Measurements from ENCODE around the gene SPART.
"Not testable (repeated sequence)": the region's sequence is repeated elsewhere in the genome, so short reads cannot be mapped to it uniquely, and the experiment has no call there.

Gene SPART

DNA sequence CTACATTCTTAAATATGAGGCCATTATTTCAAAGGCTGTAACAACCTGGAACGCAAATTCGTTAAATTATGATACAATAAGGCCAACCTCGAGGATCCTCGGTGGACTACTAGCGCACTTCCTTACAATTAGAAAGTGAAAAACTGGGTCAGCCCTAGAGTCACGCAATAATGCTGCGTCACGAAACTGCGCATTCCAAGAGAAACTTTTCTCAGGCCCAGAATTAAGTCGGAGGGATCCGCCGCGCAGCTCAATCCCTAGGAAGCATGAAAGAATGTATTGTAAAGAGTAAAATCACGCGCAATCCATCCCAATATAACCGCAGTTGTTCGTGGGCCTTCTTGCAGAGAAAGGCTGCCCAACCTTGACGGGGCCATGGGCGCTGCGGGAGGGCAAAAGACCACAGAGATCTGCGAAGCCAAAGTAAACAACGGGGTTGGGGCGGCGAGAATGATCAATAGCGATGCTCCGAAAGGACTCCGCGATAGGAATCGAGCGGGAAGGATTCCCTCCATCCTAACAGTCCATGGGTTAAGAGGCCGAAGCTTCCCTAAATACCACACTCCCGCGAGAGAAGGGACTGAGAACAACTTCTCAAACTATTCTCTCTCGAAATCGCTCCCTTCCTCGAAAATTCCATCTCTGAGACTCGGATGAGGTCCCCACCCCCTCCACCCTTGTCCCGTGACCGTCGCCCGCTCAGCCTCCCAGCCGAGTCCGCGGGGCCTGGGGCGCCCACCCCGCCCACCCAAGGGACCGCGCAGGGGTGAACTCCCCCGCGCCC lies 564 bp downstream of the SPART start:
- DNase-seq (ENCODE audit: low read depth in 1 of 2, low spot score in 1 of 2) = peak in 1 of 2 experiments; percentile 22
- in situ Hi-C loops (cut with HindIII; ENCODE audit: low pct_unique_long_range_greater_than_20kb, low sequenced_read_pairs) = no loop called here
- no peak for TF ChIP-seq JUND (IDR thresholded peaks at IDR 0.05; ENCODE audit: low read depth)

- in situ Hi-C loops (cut with HindIII; ENCODE audit: low pct_unique_long_range_greater_than_20kb, low sequenced_read_pairs) = no loop called here
These were observed 1.2 kb downstream of the SPART start for GRCh38 chr13:36344886-36345437.

DNA sequence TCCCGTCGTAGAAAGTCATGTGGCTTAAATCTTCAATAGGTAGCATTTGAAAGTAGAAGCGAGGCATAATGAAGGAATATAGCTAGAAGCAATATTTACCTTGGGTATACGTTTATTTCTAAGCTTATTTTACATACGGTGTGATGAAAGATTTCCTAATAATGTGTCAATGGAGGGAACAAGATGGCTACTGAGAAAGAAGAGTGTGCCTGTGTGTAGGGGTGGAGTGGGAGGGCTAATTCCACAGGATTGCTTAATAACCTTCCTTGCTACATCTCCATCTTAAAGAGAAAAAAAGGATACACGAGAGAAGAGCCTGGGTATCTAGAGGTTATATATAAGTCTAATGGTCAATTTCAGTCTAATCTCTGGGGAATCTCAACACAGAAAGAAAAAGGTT lies 2.0 kb downstream of the SPART start:
- DNase-seq (ENCODE audit: low read depth in 1 of 2, low spot score in 1 of 2) = no peak
- in situ Hi-C loops (cut with HindIII; ENCODE audit: low pct_unique_long_range_greater_than_20kb, low sequenced_read_pairs) = no loop called here
- no peak for TF ChIP-seq JUND (IDR thresholded peaks at IDR 0.05; ENCODE audit: low read depth)

More at GRCh38 chr13:36344886-36345437, 1.2 kb downstream of the SPART start:
- DNase-seq (ENCODE audit: low read depth in 1 of 2, low spot score in 1 of 2) = no peak
- TF ChIP-seq JUND (IDR thresholded peaks at IDR 0.05; ENCODE audit: low read depth) = no peak

DNA sequence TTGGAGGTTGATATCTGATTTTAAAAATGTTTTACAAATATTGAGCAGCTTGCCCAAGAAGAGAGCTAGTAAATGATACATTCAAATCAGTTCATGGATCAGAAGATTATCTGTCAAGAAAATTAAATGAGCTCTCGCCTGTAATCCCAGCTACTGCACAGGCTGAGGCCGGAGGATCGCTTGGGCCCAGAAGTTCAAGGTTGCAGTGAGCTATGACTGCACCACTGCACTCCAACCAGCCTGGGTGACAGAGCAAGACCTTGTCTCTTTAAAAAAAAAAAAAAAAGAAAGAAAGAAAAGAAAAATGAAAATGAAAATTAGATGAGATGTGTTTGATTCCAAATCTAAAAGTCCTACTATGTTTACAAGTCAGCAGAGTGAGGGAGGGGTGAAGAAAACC lies 2.4 kb downstream of the SPART start:
- in situ Hi-C loops (cut with HindIII; ENCODE audit: low pct_unique_long_range_greater_than_20kb, low sequenced_read_pairs) = no loop called here
- TF ChIP-seq JUND (IDR thresholded peaks at IDR 0.05; ENCODE audit: low read depth) = no peak
- DNase-seq (ENCODE audit: low read depth in 1 of 2, low spot score in 1 of 2) = no peak

- in situ Hi-C loops (cut with HindIII; ENCODE audit: low pct_unique_long_range_greater_than_20kb, low sequenced_read_pairs) = no loop called here
- no peak for DNase-seq (ENCODE audit: low read depth in 1 of 2, low spot score in 1 of 2)
- no peak for TF ChIP-seq JUND (IDR thresholded peaks at IDR 0.05; ENCODE audit: low read depth)
These were observed 3.5 kb downstream of the SPART start for GRCh38 chr13:36342715-36343114.

- in situ Hi-C loops (cut with HindIII; ENCODE audit: low pct_unique_long_range_greater_than_20kb, low sequenced_read_pairs) = no loop called here
- no peak for TF ChIP-seq JUND (IDR thresholded peaks at IDR 0.05; ENCODE audit: low read depth)
- no peak for DNase-seq (ENCODE audit: low read depth in 1 of 2, low spot score in 1 of 2)
These were observed 4.5 kb downstream of the SPART start for GRCh38 chr13:36341718-36342117.

- TF ChIP-seq JUND (IDR thresholded peaks at IDR 0.05; ENCODE audit: low read depth) = no peak
- in situ Hi-C loops (cut with HindIII; ENCODE audit: low pct_unique_long_range_greater_than_20kb, low sequenced_read_pairs) = no loop called here
- no peak for DNase-seq (ENCODE audit: low read depth in 1 of 2, low spot score in 1 of 2)
These were observed 6.5 kb downstream of the SPART start for GRCh38 chr13:36339600-36340155.

DNA sequence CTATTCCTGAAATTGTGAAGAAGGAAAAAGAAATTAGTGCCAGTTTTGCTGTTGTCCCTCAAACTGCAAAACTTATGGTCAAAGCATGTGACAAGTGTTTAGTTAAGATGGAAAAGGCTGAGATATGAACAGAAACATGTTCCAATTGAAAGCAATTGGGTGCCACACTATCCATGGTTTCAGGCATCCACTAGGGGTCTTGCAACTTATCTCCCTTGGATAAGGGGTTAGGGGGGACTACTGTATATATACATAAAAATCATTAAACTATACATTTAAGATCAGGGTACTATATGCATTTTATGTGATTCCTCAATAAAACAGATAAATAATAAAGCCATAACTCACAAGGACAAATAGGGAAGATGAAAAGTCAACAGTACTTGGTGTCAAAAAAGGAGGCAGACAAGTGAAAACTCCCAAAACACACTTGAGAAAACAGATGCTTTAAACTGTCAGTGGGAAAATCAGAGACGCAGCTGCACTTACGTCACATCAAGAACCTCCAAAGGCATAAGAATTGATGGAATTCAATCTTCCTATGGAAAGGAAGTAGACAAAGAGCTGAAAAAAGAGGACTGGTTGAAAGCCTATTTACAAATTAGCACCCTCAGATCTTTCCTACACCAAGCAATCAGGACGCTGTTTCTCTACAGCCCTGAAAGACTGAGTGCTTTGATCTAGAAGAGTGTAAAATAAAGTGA lies 8.1 kb downstream of the SPART start:
- no peak for TF ChIP-seq JUND (IDR thresholded peaks at IDR 0.05; ENCODE audit: low read depth)
- in situ Hi-C loops (cut with HindIII; ENCODE audit: low pct_unique_long_range_greater_than_20kb, low sequenced_read_pairs) = no loop called here

DNA sequence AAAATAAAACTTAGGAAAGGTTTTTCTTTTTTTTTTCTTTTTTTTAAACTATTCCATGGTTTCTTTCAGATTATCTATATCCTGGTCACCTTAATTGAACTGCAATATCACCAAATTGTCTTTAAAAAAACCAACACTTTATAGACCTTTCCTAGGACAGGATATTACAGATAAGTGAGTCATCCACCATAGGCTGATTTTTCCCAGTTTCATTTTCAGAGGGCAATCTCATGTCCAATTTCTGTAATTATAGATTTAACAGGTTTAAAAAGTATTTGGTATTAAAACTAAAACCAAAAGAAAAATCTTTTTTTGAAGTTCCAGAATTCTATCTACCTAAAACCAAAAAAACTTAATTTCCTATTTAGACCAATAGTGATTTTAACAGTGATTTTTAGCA lies 13.2 kb downstream of the SPART start:
- in situ Hi-C loops (cut with HindIII; ENCODE audit: low pct_unique_long_range_greater_than_20kb, low sequenced_read_pairs) = no loop called here
- DNase-seq (ENCODE audit: low read depth in 1 of 2, low spot score in 1 of 2) = no peak
- TF ChIP-seq JUND (IDR thresholded peaks at IDR 0.05; ENCODE audit: low read depth) = no peak

More for the DNA sequence above, 8.1 kb downstream of the SPART start:
- DNase-seq (ENCODE audit: low read depth in 1 of 2, low spot score in 1 of 2) = no peak

DNA sequence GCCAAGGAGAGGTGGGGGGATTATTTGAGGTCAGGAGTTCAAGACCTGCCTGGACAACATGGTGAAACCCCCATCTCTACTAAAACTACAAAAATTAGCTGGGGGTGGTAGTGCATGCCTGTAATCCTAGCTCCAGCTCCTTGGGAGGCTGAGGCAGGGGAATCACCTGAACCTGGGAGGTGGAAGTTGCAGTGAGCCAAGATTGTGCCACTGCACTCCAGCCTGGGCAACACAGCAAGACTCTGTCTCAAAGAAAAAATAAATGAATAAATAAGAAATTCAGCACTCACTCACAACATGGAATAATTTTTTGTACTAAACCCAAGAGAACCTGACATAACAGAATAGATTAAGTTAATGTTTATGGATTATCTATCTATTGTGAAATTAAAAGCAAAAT lies 13.9 kb downstream of the SPART start:
- DNase-seq (ENCODE audit: low read depth in 1 of 2, low spot score in 1 of 2); in situ Hi-C loops (cut with HindIII; ENCODE audit: low pct_unique_long_range_greater_than_20kb, low sequenced_read_pairs): not testable (repeated sequence)

DNA sequence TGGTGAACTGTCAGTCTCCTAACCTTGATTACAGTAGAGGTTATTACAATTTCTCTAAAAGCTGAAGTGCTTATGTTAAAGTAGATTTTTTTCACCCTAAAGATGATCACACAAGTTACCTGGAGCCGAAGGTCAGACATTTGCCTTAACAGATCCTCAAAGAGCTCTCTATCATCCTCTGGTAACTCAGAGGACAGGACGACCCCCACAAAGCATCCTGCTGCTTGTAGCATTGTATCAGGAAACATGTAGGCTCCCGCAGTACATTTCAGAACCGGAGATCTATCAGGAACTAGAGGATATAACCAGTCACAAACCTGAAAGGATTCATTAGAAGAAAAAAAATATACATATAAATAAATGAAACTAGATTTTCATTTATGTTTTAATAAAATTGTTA lies 14.9 kb downstream of the SPART start:
- DNase-seq (ENCODE audit: low read depth in 1 of 2, low spot score in 1 of 2) = no peak
- TF ChIP-seq JUND (IDR thresholded peaks at IDR 0.05; ENCODE audit: low read depth) = no peak
- in situ Hi-C loops (cut with HindIII; ENCODE audit: low pct_unique_long_range_greater_than_20kb, low sequenced_read_pairs) = no loop called here

GRCh38 chr13:36329361-36329760 lies 16.8 kb downstream of the SPART start:
- in situ Hi-C loops (cut with HindIII; ENCODE audit: low pct_unique_long_range_greater_than_20kb, low sequenced_read_pairs) = no loop called here
- DNase-seq (ENCODE audit: low read depth in 1 of 2, low spot score in 1 of 2) = no peak
- no peak for TF ChIP-seq JUND (IDR thresholded peaks at IDR 0.05; ENCODE audit: low read depth)

DNA sequence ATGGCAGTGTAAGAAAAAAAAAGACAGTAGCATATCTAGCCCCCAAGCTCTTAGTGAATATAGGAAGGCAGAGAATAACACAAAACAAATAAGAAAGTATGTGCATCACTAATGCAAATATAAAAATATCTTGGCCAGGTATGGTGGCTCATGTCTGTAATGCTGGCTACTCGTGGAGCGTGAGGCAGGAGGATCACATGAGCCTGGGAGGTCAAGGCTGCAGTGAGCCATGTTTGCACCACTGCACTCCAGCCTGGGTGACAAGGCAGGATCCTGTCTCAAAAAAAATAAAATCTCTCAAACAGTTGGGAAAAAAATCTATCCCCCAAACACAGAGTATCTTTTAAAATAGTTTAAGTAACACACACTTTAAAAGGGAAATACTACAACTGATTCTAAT lies 17.4 kb downstream of the SPART start:
- no peak for DNase-seq (ENCODE audit: low read depth in 1 of 2, low spot score in 1 of 2)
- TF ChIP-seq JUND (IDR thresholded peaks at IDR 0.05; ENCODE audit: low read depth) = no peak
- in situ Hi-C loops (cut with HindIII; ENCODE audit: low pct_unique_long_range_greater_than_20kb, low sequenced_read_pairs) = no loop called here
